GM23248 (cell line): ENCODE data around the gene FAM177A1. TPM values are rescaled to one million over a fixed set of nuclear protein-coding genes. Genes with fewer than 3 reads are reported as not detected.
"Not testable (repeated sequence)": the region's sequence is repeated elsewhere in the genome, so short reads cannot be mapped to it uniquely, and the experiment has no call there.

Experiments
- DNase-seq: peaks from one replicate; pipeline ENCODE4 v3.0.0-alpha.2; 2015
- H2AFZ ChIP-seq: fragments of 200-600 bp; sonication (generic); 2 replicates; pipeline ENCODE4 v1.6.1; 2016; ENCODE audit warnings: antibody characterized with exemption
- H3F3A ChIP-seq: fragments of 200-600 bp; sonication (generic); 2 replicates; pipeline ENCODE4 v1.6.1; 2016; ENCODE audit warnings: mild to moderate bottlenecking, antibody characterized with exemption, mixed run types; ENCODE audit not compliant: insufficient read depth
- H3K27ac ChIP-seq: fragments of 200-600 bp; sonication (generic); 2 replicates; pipeline ENCODE4 v1.5.1; 2016; ENCODE audit warnings: mild to moderate bottlenecking
- H3K27me3 ChIP-seq: fragments of 200-600 bp; sonication (generic); replicated peaks from 2 replicates; pipeline ENCODE4 v1.6.1; 2016; ENCODE audit warnings: mild to moderate bottlenecking; ENCODE audit not compliant: insufficient read depth
- H3K36me3 ChIP-seq: fragments of 200-600 bp; sonication (generic); 2 replicates; pipeline ENCODE4 v1.6.1; 2016; ENCODE audit warnings: low read depth, mild to moderate bottlenecking
- H3K4me1 ChIP-seq: fragments of 200-600 bp; sonication (generic); 2 replicates; pipeline ENCODE4 v1.6.1; 2016; ENCODE audit warnings: mild to moderate bottlenecking; ENCODE audit not compliant: insufficient read depth
- H3K4me2 ChIP-seq: fragments of 200-600 bp; sonication (generic); one replicate; pipeline ENCODE4 v1.6.1; 2016; ENCODE audit warnings: mild to moderate bottlenecking; ENCODE audit not compliant: unreplicated experiment
- H3K4me3 ChIP-seq: fragments of 200-600 bp; sonication (generic); 2 replicates; pipeline ENCODE4 v1.5.1; 2016; ENCODE audit warnings: mild to moderate bottlenecking
- H3K79me2 ChIP-seq: fragments of 200-600 bp; sonication (generic); 2 replicates; pipeline ENCODE4 v1.6.1; 2016; ENCODE audit warnings: mild to moderate bottlenecking; ENCODE audit not compliant: insufficient read depth
- H3K9ac ChIP-seq: fragments of 200-600 bp; sonication (generic); 2 replicates; pipeline ENCODE4 v1.6.1; 2016; ENCODE audit warnings: mild to moderate bottlenecking
- H3K9me2 ChIP-seq: fragments of 200-600 bp; sonication (generic); 2 replicates; pipeline ENCODE4 v1.6.1; 2016; ENCODE audit warnings: mixed run types, mild to moderate bottlenecking, moderate library complexity; ENCODE audit not compliant: insufficient read depth
- H3K9me3 ChIP-seq: fragments of 200-600 bp; sonication (generic); one replicate; pipeline ENCODE4 v1.6.1; 2017; ENCODE audit warnings: low read depth
- H4K20me1 ChIP-seq: fragments of 200-600 bp; sonication (generic); 2 replicates; pipeline ENCODE4 v1.6.0; 2016; ENCODE audit not compliant: insufficient read depth
- EZH2 ChIP-seq: fragments of 200-600 bp; sonication (generic); IDR thresholded peaks from 2 replicates; pipeline ENCODE4 v1.6.1; 2018; ENCODE audit warnings: antibody characterized with exemption, mild to moderate bottlenecking; ENCODE audit not compliant: insufficient read depth, poor library complexity, severe bottlenecking
- EZH2phosphoT487 ChIP-seq: fragments of 200-600 bp; sonication (generic); IDR thresholded peaks from 2 replicates; pipeline ENCODE4 v1.6.1; 2018; ENCODE audit warnings: antibody characterized with exemption, moderate library complexity, mild to moderate bottlenecking, low read depth; ENCODE audit not compliant: insufficient read depth
- WGBS, 2 experiments: methylation state at CpG; one replicate each; pipeline ENCODE4 v1.1.6; 2015 to 2017; ENCODE audit warnings: low lambda C conversion rate in 2 of 2, low coverage in 1 of 2; ENCODE audit errors: missing lambda C conversion rate in 2 of 2; 5-methylcytosine and 5-hydroxymethylcytosine counted together
- in situ Hi-C: fragments of 300-500 bp; cut with MboI; formaldehyde crosslinking; loops from 2 replicates; pipeline ENCODE4 v1.15.0; 2020
- polyA plus RNA-seq: library from polyadenylated mRNA; unstranded; fragments of >200 nt; fragmentation: Nextera tagmentation; extraction: Ambion mirVana; gene quantifications from 2 replicates; pipeline ENCODE4 v1.2.1, GENCODE V29; 2016
- total RNA-seq: library from RNA; depleted of rRNA; stranded (reverse); fragments of >200 nt; shearing (Covaris generic); gene quantifications from 2 replicates; pipeline ENCODE4 v1.2.3, GENCODE V29; 2014

FAM177A1 gene
- total and polyA plus RNA-seq, 2 experiments from 2014 or later, result 56.4 to 100 TPM

DNA sequence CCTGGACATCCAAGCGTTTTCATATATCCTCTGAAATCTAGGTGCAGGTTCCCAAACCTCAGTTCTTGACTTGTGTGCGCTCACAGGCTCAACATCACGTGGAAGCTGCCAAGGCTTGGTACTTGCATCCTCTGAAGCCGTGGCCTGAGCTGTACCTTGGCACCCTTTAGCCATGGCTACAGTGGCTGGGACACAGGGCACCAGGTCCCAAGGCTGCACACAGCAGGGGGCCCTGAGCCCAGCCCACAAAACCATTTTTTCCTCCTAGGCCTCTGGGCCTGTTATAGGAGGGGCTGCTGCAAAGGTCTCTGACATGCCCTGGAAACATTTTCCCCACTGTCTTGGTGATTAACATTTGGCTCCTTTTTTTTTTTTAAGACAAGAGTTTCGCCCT, 11.6 kb upstream of the FAM177A1 start:
- Histone ChIP-seq H3K4me2 (no peak overlapping the region), H3K4me1 (no peaks in the 10 kb centered on the region), H2AFZ (no peak overlapping the region), H3F3A (peaks cover 6% of the 10 kb centered on the region; the same call in 1 of the 2 replicates), H3K9me2 (no peaks in the 10 kb centered on the region), H4K20me1 (no peaks in the 10 kb centered on the region), H3K27ac (no peak overlapping the region), H3K9me3 (no peaks in the 10 kb centered on the region), H3K36me3 (peaks cover 24% of the 10 kb centered on the region), H3K9ac (no peak overlapping the region), H3K4me3 (no peak overlapping the region), H3K27me3 (no peaks in the 10 kb centered on the region), H3K79me2 (no peaks in the 10 kb centered on the region)
- 89 to 92% methylated on average over 5 of the region's 5 CpGs for WGBS, 2 experiments
- in situ Hi-C loops, result no loop called here
- no peak for DNase-seq
- TF ChIP-seq EZH2, result no peak
- TF ChIP-seq EZH2phosphoT487, result no peak

DNA sequence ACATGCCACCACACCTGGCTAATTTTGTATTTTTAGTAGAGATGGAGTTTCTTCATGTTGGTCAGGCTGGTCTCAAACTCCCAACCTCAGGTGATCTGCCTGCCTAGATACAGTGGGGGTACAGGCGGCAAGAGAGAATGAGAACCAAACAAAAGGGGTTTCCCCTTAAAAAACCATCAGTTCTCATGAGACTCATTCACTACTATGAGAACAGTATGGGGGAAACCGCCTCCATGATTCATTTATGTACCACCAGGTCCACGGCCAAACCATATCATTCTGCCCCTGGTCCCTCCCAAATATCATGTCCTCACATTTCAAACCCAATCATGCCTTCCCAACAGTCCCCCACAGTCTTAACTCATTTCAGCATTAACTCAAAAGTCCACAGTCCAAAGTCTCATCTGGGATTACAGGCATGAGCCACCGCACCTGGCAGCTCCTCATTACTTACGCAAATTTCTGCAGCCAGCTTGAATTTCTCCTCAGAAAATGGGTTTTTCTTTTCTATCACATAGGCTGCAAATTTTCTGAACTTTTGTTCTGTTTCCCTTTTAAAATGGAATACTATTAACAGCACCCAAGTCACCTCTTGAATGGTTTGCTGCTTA, 11.0 kb upstream of the FAM177A1 start:
- 0 out of 2 replicates have a peak, but pooled peaks cover 20% of the 10 kb centered on the region for H3K36me3 ChIP-seq
- H3K4me2 ChIP-seq, H3K27ac ChIP-seq, H2AFZ ChIP-seq, H4K20me1 ChIP-seq, H3K9ac ChIP-seq, H3K27me3 ChIP-seq, H3K9me2 ChIP-seq, H3K9me3 ChIP-seq, in situ Hi-C loops, H3K79me2 ChIP-seq, DNase-seq, H3K4me1 ChIP-seq, H3F3A ChIP-seq, H3K4me3 ChIP-seq: not testable (repeated sequence)
- WGBS, 2 experiments, result 95 to 96% methylated on average over 5 of the region's 5 CpGs

GRCh38 chr14:35038312-35038711, 7.8 kb upstream of the FAM177A1 start:
- H3F3A ChIP-seq, result peaks cover 13% of the 10 kb centered on the region; the same call in 1 of the 2 replicates
- H4K20me1 ChIP-seq, H3K27ac ChIP-seq, DNase-seq, H3K79me2 ChIP-seq, H3K36me3 ChIP-seq, H3K9me3 ChIP-seq, H3K4me1 ChIP-seq, H3K4me2 ChIP-seq, H3K4me3 ChIP-seq, H3K9me2 ChIP-seq, H3K27me3 ChIP-seq, H2AFZ ChIP-seq, H3K9ac ChIP-seq, in situ Hi-C loops: not testable (repeated sequence)
- WGBS, 2 experiments, result 86 to 89% methylated on average over 11 of the region's 17 CpGs

- in situ Hi-C loops, result no loop called here
- no peak overlapping the region for H3K27ac ChIP-seq
These were observed 3.4 kb upstream of the FAM177A1 start for GRCh38 chr14:35042632-35043031.

GRCh38 chr14:35043046-35043445, 3.0 kb upstream of the FAM177A1 start:
- H3K9me3 ChIP-seq, result no peaks in the 10 kb centered on the region
- no peak overlapping the region for H3K27ac ChIP-seq
- peaks cover 29% of the 10 kb centered on the region for H3F3A ChIP-seq
- no peaks in the 10 kb centered on the region for H4K20me1 ChIP-seq
- peaks cover 13% of the 10 kb centered on the region for H3K79me2 ChIP-seq
- peak; percentile 3 for DNase-seq
- H3K4me1 ChIP-seq, result peaks cover 17% of the 10 kb centered on the region; the same call in 1 of the 2 replicates
- H3K4me3 ChIP-seq, result no peak overlapping the region
- no peaks in the 10 kb centered on the region for H3K27me3 ChIP-seq
- H3K9ac ChIP-seq, result no peak overlapping the region
- in situ Hi-C loops, result no loop called here
- no peaks in the 10 kb centered on the region for H3K36me3 ChIP-seq
- no peak overlapping the region for H2AFZ ChIP-seq
- H3K4me2 ChIP-seq, result no peak overlapping the region
- 95 to 98% methylated on average over 2 of the region's 2 CpGs for WGBS, 2 experiments
- TF ChIP-seq EZH2phosphoT487 (no peak), EZH2 (no peak)
- no peaks in the 10 kb centered on the region for H3K9me2 ChIP-seq

More at GRCh38 chr14:35042632-35043031, 3.4 kb upstream of the FAM177A1 start:
- Histone ChIP-seq H3K9me2 (no peaks in the 10 kb centered on the region), H2AFZ (no peak overlapping the region), H3K9me3 (no peaks in the 10 kb centered on the region), H3F3A (peaks cover 29% of the 10 kb centered on the region), H3K36me3 (no peaks in the 10 kb centered on the region), H3K4me3 (no peak overlapping the region), H3K4me1 (peaks cover 13% of the 10 kb centered on the region; the same call in 1 of the 2 replicates), H3K9ac (no peak overlapping the region), H3K79me2 (peaks cover 9% of the 10 kb centered on the region), H4K20me1 (no peaks in the 10 kb centered on the region), H3K4me2 (no peak overlapping the region), H3K27me3 (no peaks in the 10 kb centered on the region)
- TF ChIP-seq EZH2phosphoT487, result no peak
- no peak for TF ChIP-seq EZH2
- WGBS, 2 experiments, result 85 to 86% methylated on average over 3 of the region's 3 CpGs
- DNase-seq, result no peak
